ENCODE results near the gene SUGP1.
"Not testable (repeated sequence)": the region's sequence is repeated elsewhere in the genome, so short reads cannot be mapped to it uniquely, and the experiment has no call there.

Gene SUGP1

DNA sequence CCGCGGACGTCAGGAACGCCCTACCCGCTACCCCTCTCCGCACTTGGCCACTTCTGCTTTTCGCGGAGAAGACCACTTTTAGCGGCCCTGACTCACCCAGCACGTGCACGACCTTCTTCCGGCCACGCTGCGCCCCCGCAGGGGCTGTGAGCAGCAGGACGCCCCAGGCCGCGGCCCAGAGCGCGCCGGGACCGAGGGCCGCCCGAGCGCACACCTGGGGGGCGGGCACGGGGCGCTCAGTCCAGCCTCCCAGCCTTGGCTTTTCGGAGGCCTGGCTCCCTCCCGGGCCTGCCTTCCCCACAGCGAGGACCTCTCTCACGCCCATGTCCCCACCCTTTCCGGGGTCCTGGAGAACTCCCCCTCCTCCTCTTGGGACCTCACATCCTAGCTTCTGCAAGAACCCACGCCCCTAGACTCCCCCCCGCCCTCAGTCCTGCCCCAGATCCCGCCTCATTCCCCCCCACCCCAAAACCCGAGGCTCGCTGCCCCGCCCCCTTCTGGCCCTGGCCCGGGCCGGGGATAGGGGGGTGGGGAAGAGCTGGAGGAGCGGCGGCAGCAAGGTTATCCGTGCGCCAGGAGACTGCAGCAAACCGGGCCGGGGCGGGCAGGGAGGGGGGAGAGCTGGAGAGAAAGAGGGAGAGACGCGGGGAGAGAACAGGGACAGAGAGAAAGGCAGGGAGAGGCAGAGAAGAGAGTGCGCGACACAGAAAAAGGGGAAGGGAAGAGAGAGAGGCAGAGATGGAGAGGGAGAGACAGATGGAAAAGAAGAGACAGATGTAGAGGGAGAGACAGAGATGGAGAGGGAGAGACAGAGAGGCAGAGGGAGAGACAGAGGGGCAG, 58.7 kb downstream of the SUGP1 start:
- no peak for FAIRE-seq

DNA sequence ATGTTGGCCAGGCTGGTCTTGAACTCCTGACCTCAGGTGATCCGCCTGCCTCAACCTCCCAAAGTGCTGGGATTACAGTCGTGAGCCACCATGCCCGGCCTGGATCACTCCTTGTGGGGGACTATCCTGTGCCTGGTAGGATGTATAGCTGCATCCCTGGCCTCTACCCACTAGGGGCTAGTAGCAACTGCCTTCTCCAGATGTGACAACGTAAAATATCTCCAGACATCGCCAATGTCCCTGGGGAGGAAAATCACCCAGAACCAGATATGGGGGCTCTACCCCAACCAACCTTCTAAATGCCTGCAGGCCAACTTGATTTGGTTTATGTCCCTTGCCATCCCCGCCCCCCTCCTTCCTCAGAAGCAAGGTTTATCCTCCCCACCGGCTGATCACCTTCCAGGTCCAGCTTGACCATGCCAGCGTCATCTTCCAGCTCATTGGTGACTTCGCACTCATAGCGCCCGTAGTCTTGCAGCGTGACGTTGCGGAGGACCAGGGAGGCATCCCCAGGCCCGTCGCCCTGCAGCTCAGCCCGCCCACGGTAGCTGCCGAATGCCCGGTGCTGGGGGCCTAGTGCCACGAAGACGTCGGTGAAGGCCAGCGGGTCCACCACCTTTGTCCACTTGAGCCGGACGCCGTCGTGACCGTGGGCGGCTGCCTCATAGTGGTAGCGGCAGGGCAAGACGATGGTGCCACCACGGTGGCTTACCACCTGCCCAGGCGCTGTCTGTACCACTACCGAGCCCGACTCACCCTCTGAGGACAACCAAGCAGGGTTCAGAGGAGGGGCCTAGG, 59.7 kb downstream of the SUGP1 start:
- no peak for FAIRE-seq

DNA sequence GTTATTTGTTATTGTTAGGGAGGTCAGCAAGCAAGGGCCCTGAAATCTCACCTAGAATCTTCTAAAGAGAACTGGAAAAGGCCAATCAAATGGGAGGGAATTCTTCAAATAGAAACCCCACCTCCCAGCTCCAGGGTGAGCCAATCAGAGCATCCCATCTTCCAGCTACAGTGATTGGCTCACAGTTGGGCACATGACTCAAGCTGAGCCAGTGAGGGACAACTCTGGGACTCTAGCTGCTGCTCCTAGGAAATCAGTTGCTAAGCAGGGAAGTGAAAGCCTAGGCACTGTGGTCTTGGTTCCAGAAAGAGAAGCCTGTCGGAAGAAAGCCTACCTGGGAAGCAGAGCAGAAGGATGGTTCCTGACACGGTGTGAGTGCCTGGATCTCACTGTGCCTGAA, 60.6 kb downstream of the SUGP1 start:
- FAIRE-seq, result no peak

DNA sequence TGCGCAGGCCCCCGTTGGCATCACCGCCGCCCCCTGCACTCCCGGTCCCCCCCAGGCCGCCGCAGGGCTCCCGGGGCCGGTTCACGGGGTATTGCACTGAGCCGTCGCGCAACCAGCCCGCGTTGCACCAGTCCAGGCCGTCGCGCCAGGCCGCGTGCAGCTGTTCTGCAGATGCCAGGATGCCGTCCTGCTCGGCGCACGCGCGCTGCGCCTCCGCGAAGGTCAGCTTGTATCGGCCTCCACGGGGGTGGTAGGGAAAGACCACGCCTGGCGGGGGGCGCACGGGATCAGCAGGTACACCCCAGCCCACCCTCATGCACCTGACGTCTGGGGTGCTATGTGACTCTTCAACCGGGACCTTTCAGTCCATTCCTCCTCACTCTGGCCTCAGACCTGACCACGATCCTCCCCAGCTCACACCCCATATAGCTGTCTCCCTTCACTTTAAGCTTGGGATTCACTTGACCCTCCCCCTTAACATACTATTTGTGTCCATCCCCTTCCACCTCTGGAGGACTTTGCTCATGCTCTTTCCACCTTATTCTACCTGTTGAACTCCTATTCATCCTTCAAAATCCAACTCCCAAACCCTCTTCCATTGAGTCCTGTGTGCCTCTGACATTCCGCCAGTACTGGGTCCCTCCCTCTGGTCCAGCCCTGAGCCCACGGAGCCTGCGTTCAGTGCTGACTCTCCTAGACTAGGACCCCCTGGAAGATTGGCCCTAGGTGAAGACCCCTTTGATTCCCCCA, 61.5 kb downstream of the SUGP1 start:
- FAIRE-seq, result no peak

DNA sequence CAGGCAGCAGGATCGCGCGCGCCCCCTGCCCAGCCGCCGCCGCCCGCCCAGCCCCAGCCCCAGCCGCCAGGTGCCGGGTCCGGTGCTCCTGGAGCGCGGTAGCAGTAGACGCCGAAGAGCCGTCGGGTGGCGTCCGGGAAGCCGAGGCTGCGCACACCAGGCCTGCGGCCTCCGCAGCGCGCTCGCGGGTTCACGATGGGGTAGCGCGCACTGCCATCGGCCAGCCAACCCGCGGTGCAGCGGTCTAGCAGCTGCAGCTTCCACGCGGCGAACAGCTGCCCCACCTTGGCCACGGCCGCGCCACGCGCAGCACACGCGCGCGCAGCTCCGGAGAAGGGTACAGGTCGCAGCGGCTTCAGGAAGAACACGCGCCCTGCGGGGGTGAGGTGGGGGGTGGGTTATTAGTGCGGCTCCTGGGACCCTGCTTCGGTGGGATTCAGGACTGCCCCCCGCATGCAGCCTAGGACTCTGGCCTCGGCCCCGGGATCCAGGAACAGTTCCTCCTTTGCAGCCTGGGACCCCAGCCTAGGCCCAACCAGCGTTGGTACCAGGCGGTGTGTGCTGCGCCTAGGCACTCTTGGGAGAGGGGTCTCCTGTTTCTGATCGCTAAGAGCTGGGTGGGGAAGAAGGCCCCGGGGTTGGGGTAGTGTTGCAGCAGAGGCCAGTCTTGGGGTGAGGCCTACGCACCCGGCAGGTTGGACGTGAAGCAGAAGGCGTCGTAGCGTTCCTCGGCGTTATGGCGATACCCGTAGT, 62.3 kb downstream of the SUGP1 start:
- no peak for FAIRE-seq

DNA sequence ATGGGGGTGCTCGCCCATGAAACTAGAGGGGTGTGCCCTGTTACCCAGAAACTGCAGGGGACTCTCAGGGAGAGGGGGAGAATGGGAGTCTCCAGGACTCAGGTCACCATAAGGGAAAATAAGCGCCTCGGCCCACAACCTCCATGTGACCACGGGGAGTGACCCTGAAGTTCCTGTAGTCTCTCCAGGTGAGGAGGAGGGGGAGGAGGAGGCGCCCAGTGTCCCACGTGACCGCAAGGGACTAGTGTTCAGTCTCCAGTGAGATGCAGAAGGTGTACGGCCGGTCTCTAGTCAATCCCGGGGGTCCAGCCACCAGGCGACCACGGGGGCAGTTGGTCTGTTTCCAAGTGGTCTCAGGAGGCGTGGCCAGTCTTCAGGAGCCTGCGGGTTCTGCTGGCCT, 63.2 kb downstream of the SUGP1 start:
- FAIRE-seq, result no peak

DNA sequence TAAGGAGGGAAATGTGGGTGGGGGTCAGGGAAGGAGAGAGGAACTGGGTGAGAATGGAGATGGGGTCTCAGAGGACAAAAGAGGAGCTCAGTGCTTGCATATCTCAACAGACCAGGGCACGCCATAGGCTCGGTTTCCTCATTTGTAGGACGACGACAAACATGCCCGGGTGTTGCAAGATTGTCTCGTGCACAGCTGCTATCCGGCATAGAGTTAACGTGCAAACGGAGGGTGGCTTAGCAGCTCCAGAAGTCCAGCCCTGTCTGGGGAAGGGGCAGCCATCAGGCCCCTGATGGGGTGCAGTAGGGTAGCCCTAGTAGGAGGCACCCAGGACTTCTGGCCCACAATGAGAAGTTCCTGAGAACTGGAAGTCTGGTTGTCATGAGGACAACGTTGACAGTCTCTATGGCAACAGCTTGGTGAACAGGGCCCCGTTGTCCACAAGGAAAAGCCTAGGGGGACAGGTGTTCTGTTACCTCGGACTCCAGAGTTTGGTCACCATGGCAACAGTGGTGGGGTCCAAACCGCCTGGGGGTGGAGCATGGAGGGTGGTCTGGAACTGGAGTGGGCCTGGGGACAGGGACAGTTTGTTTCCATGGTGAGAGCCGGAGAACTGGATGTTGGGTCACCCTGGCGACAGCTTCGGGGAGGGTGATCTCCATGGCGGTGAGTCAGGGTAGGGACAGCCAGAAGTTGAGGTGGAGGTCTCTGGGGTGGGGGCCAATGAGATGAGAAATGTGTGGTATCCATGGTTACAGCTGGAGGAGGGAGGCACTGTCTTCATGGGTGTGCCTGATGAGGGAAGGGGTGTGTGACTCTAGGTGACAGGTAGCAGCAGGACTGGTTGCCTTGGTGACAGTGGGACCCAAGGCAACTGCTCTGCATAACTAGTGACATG, 64.0 kb downstream of the SUGP1 start:
- FAIRE-seq, result no peak

DNA sequence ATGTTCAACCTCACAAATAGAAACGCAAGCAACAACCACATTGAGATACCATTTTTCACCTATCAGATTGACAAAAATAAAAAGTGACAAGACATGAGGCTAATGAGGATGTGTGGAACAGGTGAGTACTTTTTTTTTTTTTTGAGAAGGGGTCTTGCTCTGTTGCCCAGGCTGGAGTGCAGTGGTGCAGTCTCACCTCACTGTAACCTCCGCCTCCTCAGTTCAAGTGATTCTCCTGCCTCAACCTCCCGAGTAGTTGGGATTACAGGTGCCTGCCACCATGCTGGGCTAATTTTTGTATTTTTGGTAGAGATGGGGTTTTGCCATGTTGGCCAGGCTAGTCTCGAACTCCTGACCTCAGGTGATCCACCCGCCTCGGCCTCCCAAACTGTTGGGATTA, 66.9 kb downstream of the SUGP1 start:
- not testable (repeated sequence) for FAIRE-seq

DNA sequence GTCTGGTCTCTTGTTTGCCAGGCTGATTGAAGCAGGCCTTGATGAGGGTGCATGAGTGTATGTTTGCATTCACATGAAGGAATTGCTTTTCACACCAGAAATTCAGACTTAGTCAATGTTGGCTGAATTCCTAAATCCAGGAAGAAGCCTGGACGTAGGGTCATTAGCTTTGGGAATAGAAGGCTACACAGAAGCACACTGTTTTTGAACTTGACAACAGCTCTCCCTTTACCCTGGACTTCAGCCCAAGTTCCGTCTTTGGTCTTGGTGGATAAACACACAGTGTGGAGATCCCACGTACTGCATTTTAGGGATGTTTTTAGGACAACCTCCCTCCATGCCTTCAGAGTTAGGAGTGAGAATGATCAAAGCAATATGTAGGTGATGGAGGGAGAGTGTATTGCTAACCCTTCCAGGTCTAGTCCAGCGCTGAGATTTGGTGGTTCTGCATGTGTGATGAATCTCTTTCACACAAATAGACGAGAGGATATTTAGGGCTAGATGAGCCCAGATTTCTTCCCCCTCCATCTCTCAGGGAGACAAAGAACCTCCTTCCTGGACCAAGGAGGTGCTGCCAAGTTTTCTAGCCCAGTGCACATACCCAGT, 70.0 kb downstream of the SUGP1 start:
- FAIRE-seq, result no peak

DNA sequence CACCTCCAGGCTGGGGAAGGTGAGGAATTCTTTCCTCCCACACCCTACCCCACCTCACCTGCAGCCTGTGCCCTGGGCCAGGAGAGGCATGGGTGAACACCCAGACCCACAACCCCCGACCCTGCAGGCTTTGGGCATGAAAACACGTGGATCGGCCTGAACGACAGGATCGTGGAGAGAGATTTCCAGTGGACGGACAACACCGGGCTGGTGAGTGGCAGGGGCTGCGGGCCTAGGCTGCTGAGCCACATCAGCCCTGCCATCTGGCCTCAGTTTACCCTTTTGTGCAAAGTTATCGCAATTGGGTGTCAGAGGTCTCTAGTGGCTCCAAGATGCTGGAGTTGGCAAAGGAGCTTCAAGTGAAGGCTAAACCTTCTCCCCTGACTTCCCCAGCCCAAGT, 79.8 kb downstream of the SUGP1 start:
- no peak for FAIRE-seq

DNA sequence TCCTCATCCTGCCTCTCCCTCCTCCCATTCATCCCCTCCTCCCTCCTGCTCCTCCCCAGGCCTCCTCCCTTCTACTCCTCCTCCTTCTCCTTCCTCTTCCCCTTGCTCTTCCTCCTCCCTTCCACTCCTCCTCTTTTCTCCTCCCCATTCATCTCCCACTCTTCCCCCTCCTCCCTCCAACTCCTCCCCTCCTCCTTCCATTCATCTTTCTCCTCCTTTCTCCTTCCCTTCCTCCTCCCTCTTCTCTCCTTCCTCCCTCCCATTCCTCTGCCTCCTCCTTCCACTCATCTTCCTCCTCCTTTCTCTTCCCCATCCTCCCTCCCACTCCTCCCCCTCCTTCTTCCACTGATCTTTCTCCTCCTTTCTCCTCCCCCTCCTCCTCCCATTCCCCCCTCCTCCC, 80.6 kb downstream of the SUGP1 start:
- FAIRE-seq, result no peak

DNA sequence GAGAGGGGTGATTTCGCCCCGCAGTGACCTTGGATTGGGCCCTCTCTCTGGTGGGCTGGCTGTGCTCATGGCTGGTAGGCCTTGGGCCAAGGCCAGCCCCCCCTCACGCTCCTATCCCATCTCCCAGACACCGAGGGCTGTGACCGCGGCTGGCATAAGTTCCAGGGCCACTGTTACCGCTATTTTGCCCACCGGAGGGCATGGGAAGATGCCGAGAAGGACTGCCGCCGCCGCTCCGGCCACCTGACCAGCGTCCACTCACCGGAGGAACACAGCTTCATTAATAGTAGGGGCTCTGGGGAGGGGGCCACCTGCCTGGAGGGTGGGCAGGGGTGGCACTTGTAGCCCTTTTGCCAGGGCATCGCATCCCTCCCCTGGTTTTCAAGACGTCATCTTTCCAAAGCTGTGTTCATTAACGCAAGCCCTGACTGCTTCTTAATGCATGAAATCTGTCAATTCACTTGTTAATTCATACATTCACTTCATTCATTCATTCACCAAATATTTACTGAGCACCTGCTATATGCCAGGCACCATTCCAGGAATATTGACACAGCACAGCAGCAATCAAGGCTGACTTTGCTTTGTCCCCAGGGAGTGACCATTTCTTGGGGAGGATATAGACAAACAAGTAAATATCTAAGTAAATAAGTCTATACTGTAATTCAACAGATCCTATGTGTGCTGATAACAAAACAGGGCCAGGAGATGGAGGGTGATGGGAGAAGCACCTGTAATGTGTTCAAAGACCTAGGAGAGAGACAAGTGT, 82.0 kb downstream of the SUGP1 start:
- no peak for FAIRE-seq

DNA sequence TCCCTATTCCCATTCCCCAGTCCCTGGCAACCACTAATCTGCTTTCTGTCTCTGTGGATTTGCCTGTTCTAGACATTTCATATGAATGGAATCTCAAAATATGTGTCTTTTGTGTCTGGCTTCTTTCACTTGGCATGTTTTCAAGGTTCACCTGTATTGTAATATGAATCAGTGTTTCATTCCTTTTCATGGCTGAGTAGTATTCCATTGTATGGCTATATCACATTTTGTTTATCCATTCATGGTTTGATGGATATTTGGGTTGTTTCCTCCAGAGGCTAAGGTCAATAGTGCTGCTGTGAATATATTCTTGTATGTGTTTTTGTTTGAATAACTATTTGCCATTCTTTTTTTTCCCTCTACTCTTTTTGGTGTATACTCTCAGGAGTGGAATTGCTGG, 84.1 kb downstream of the SUGP1 start:
- FAIRE-seq, result no peak

DNA sequence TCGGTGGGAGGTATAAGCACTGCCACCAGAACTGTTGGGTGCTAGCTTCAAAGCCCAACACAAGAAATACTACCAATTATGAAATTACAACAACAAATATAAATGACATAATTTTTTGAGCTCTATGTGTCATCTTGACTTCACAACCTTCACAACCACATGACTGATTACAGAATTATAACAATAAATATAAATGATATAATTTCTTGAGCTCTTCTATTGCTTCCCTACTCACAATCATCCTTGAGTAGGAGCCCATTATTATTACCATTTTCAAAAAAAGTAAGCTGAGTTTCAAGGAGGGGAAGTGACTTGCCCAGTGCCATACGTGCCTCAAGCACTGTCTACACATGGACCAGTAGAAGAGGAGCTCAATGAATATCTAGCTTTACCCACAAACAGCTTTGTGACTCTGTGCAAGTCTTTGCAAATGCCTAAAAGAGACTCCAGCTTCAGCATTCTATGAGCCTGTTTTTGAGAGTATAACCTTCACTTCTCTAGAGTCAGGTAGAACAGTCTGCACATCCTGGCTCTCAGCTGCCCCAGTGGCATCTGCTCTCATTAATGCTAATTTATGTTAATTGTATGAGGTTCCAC, 86.0 kb downstream of the SUGP1 start:
- no peak for FAIRE-seq

DNA sequence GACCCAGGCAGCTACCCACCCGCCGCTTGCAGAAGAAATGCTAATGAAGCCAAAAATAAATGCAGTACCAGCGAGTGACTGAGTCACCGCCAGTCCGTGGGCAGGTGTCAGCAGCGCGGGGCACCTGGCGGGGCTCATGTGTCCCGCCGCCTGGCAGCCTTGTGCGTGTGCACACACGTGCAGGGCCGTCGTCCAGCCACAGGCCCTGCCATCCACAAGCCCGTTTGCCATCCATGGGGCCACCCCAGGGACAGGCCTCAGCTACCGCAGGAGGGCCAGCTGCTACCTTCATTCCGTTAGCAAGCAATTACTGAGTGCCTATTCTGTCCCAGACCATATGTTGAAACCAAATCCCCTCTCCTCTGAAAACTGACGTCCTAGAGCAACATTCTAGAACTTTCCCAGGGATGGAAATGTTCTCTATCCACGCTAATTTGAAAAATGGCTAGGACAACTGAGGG, 88.0 kb downstream of the SUGP1 start:
- no peak for FAIRE-seq

DNA sequence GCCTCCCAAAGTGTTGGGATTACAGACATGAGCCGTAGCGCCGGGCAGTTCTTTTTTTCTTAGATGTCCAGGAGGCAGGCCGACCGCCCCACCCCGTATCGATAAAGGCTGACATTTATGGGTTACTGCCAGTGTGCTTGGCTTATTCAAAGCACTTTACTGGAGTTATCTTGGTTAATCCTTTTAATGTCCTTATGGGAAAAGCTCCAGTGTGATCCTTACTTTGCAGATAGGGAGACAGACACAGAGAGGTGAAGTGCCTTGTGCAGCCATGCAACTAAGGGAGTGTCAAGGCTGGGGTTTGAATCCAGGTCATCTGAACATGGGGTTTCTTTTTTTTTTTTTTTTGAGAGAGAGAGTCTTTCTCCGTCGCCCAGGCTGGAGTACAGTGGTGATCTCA, 89.3 kb downstream of the SUGP1 start:
- no peak for FAIRE-seq

DNA sequence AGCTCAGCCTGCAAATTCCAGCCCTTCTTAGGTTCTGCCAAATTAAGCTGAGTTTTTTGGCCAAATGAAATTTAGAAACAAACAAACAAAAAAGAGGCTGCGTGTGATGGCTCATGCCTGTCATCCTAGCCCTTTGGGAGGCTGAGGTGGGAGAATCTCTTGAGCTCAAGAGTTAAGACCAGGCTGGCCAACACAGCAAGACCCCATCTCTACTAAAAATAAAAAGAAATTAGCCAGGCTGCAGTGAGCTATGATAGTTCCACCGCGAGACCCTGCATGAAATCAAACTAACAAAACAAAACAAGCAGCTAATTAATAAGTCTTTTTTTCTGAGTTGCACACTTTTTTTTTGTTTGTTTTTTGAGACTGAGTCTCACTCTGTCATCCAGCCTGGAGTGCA, 90.6 kb downstream of the SUGP1 start:
- no peak for FAIRE-seq

DNA sequence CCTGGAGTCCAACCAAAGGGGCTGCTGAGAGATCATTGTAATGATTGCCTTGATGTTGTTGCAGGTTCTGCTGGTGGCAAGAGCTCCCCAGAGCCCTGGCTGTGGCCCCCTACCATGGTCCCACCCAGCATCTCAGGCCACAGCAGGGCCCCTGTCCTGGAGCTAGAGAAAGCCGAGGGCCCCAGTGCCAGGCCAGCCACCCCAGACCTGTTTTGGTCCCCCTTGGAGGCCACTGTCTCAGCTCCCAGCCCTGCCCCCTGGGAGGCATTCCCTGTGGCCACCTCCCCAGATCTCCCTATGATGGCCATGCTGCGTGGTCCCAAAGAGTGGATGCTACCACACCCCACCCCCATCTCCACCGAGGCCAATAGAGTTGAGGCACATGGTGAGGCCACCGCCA, 93.1 kb downstream of the SUGP1 start:
- no peak for FAIRE-seq

DNA sequence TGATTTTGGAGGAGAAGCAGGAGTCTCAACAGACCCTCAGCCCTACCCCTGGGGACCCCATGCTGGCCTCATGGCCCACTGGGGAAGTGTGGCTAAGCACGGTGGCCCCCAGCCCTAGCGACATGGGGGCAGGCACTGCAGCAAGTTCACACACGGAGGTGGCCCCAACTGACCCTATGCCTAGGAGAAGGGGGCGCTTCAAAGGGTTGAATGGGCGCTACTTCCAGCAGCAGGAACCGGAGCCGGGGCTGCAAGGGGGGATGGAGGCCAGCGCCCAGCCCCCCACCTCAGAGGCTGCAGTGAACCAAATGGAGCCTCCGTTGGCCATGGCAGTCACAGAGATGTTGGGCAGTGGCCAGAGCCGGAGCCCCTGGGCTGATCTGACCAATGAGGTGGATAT, 93.6 kb downstream of the SUGP1 start:
- FAIRE-seq, result no peak

DNA sequence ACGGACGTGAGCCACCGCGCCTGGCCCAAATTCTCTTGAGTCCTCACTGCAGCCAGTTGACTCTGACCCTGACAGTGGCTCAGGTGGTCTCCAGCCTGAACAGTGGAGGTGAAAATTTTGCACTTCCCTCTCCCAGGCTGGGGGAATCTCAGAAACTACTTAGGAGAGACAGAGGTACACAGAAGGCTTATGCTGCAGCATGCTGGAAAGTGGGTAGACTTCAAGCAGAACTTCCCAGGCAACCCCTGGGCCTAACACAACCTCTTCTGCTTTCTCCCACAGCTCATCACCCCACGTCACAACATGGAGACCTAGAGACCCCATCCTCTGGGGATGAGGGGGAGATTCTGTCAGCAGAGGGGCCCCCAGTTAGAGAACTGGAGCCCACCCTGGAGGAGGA, 94.1 kb downstream of the SUGP1 start:
- FAIRE-seq, result no peak
